ENCODE data around the gene SPINK1.
"Not testable (repeated sequence)": the region's sequence is repeated elsewhere in the genome, so short reads cannot be mapped to it uniquely, and the experiment has no call there.

SPINK1 gene, protein sequence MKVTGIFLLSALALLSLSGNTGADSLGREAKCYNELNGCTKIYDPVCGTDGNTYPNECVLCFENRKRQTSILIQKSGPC

DNA sequence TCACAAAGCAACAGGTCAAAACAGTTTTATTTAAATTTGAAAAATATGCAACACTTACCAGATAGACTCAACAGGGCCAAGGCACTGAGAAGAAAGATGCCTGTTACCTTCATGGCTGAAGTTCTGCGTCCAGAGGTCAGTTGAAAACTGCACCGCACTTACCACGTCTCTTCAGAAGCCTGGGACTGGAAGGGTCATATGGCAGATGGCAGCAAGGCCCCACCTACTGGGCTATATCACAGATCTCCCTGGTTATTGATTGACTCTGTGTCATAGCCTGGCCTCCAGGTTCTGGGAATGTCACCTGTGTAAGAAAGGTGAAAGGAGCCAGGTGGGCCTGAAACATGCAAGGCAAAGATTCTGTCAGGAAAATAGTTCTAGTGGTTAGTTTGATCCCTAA is at the start of gene SPINK1:
SPINK1 (minus strand) TSS at position 207 of the 400 bp plus-strand sequence; CDS start at position 113, 94 bp downstream.
- no peak for DNase-seq

- DNase-seq, result no peak
Measured at GRCh38 chr5:147880487-147880886, 49.0 kb upstream of the SPINK1 start.

GRCh38 chr5:147879784-147880183 is 48.3 kb upstream of the SPINK1 start:
- no peak for DNase-seq

- DNase-seq, result no peak
Measured at GRCh38 chr5:147878066-147878759, 46.7 kb upstream of the SPINK1 start, which contains the start of gene SCGB3A2. Gene SCGB3A2 (plus strand): TSS chr5:147878711. CDS start chr5:147878804, 93 bp downstream.

- no peak for DNase-seq
Measured at GRCh38 chr5:147876626-147877025, 45.2 kb upstream of the SPINK1 start.

GRCh38 chr5:147876141-147876540 is 44.7 kb upstream of the SPINK1 start:
- DNase-seq, result no peak

- no peak for DNase-seq
Measured at GRCh38 chr5:147874910-147875367, 43.5 kb upstream of the SPINK1 start.

- DNase-seq, result not testable (repeated sequence)
Measured at GRCh38 chr5:147874118-147874875, 42.8 kb upstream of the SPINK1 start.

DNA sequence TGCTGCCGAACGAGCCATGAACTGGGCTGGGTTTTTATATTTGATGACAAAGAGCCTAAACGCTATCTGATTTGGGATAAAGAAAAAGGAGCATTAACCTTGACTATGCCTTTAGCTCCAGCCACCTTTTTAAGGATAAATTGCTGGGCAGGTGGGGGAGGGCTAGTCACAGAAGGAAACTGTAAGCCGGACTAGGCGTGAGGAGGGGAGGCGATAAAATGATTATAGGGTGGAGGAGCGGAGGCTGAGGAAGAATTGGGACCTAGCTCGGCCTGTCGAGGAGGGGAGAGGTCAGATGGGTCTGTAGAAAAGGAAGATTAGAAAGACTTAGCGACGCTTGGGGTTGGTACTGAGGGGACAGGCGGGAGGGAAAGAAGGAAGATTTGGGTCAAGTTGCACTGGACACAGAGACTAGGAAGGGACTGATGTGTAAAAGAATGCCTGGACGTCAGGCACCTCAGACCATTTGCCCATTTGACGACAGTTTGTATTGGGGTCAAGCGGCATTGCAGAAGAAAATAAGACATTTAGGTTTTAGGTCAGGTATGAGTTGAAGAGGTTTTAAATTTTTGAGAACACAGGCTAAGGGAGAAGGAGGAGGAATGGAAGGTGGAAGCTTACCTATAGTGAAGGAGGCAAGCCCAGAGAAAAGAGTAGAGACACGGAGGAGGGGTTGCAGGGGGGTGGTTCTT is 41.4 kb upstream of the SPINK1 start:
- not testable (repeated sequence) for DNase-seq

- not testable (repeated sequence) for DNase-seq
Measured at GRCh38 chr5:147871980-147872549, 40.6 kb upstream of the SPINK1 start.

GRCh38 chr5:147869892-147870291 is 38.4 kb upstream of the SPINK1 start:
- not testable (repeated sequence) for DNase-seq

- DNase-seq, result no peak
Measured at GRCh38 chr5:147869112-147869511, 37.6 kb upstream of the SPINK1 start.

DNA sequence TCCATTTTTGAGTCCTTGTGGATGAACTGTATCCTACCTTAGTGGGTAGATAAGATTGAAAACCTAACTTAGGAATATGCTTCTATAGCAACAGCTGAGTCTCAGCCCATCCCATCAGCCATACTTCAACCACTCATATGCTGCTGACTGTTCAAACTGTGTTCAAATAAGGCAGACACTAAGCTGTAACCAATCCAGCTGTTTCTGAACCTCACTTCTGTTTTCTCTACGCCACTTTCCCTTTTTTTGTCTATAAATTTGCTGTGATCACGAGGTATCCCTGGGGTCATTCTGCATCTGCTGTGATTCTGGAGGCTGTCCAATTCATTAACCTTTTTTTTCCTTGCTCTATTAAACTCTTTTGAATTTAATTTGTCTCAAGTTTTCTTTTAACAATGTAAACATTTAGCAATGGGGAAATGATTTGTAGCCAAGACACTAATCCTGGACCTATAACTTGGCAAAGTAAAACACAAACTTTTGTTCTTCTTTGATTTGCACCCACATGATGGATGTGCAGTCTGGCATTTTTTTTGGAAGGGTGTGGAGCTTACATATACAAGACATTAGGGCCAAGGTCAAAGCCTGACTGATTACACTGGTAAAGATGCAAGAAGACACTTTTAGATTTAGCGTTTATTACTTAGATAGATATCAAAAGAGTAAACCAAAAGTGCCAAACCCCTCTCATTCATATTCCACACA is 32.1 kb upstream of the SPINK1 start:
- no peak for DNase-seq

DNA sequence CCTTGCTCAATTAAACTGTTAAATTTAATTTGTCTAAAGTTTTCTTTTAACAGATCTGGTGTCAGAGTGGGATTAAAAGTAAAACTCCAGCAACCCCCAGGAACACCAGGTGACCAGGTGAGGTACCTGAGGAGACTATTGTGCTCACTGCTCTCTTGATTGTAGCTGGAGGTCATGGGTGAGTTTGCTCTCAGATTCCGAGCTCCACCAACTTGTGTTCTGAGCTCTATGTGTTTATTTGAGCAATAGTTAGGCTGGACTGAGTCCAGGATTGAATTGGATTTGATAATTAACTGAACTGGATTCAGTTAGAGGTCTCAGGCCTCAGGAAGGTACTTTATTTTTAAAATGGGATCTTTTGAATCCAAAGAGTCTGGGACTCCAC is 29.2 kb upstream of the SPINK1 start:
- DNase-seq, result no peak

DNA sequence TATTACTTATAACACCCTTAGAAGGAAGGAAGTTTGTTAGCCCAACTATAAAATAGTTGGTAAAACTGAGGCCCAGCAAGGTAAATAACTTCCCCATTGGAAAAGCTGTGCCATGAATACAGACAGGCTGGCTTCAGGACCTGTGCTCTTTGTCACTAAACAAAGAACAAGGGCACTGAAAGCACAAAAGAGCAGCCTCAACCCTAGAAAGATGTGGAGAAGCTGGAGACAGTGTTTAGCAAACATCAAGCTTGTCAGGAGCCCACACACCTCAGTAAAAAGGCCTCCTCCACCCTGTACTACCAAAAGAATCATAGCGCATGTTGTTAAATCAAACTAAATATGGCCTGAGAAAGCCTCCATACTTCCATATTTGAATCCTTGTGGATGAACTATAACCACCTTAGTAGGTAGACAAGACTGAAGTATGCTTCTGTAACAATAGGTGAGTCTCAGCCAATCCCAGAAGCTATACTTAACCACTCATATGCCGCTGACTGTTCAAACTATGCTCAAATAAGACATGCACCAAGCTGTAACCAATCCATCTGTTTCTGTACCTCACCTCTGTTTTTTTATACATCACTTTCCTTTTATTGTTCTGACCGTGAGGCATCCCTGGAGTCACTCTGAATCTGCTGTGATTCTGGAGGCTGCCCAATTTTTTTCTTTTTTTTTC is 28.6 kb upstream of the SPINK1 start:
- no peak for DNase-seq

DNA sequence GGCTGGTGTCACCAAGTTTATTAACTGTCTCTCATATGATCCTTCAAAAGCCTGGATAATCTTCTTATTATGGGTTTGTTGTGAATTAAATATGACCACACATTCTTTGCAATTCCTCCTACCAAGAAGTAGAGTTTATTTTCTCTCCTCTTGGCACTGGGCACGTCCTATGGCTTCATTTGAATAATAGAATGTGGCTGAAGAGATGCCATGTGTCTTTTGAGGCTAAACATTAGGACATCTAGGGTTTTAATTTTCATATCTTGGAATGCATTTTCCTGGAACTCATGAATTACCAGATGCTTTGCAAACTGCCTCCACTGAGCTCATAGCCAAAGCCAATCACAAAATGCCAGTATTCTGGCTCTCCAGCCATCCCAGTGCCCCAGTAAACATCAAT is 27.1 kb upstream of the SPINK1 start:
- no peak for DNase-seq

- peak; percentile 68 for DNase-seq
Measured at GRCh38 chr5:147857302-147858129, 26.0 kb upstream of the SPINK1 start.

- DNase-seq, result no peak
Measured at GRCh38 chr5:147856801-147857200, 25.3 kb upstream of the SPINK1 start.

DNA sequence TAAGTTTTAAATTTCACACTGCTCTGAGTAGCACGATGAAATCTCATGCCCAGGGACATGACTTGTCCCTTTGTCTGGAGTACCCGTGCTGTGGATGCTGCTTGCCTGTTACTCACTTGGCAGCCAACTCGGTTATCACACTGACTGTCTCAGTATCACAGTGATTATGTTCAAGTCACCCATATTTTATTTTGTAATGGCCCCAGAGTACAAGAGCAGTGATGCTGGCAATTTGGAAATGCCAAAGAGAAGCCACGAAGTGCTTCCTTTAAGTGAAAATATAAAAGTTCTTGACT is 24.3 kb upstream of the SPINK1 start:
- DNase-seq, result no peak

- DNase-seq, result no peak
Measured at GRCh38 chr5:147854894-147855773, 23.7 kb upstream of the SPINK1 start.
